Spleen (tissue), 11 donors: ENCODE data around the gene GAS5. TPM values are rescaled to one million over a fixed set of nuclear protein-coding genes. Genes with fewer than 3 reads are reported as not detected.

ENCODE experiments used
- DNase-seq: peaks from one replicate; pipeline ENCODE4 v3.0.0-alpha.2; 2020
- H3K27ac ChIP-seq, 8 donors: fragments of 200-600 bp; sonication (generic) in 7 of 8; 1 replicate in 4 of 8; 2 replicates in 4 of 8; pipeline versions ENCODE4 v1.5.0 to v1.8.0; 2016 to 2021; ENCODE audit warnings: inconsistent platforms in 4 of 8, mild to moderate bottlenecking in 4 of 8, moderate library complexity in 1 of 8
- H3K27me3 ChIP-seq, 7 donors: fragments of 200-600 bp; sonication (generic) in 6 of 7; replicated peaks in 1 of 7; 1 replicate in 4 of 7; 2 replicates in 3 of 7; pipeline versions ENCODE4 v1.5.0 to v1.8.0; 2016 to 2021; ENCODE audit warnings: inconsistent platforms in 3 of 7, mild to moderate bottlenecking in 1 of 7
- H3K36me3 ChIP-seq, 6 donors: fragments of 200-600 bp; sonication (generic) in 5 of 6; 1 replicate in 4 of 6; 2 replicates in 2 of 6; pipeline versions ENCODE4 v1.5.0 to v1.8.0; 2016 to 2021; ENCODE audit warnings: inconsistent platforms in 2 of 6
- H3K4me1 ChIP-seq, 6 donors: fragments of 200-600 bp; sonication (generic) in 5 of 6; 1 replicate in 3 of 6; 2 replicates in 3 of 6; pipeline versions ENCODE4 v1.5.0 to v1.8.0; 2016 to 2021; ENCODE audit warnings: inconsistent platforms in 3 of 6
- H3K4me3 ChIP-seq, 8 donors: fragments of 200-600 bp; sonication (generic) in 7 of 8; 1 replicate in 4 of 8; 2 replicates in 4 of 8; pipeline versions ENCODE4 v1.5.0 to v1.8.0; 2016 to 2021; ENCODE audit warnings: inconsistent platforms in 4 of 8, mild to moderate bottlenecking in 4 of 8, moderate library complexity in 2 of 8
- H3K9me3 ChIP-seq, 8 donors: fragments of 200-600 bp; sonication (generic) in 7 of 8; 1 replicate in 4 of 8; 2 replicates in 4 of 8; pipeline versions ENCODE4 v1.5.0 to v1.8.0; 2016 to 2021; ENCODE audit warnings: inconsistent platforms in 4 of 8
- POLR2A ChIP-seq, 3 donors: fragments of 450-650 bp; IDR thresholded peaks; one replicate each; pipeline ENCODE4 v1.5.1; 2017; ENCODE audit warnings: antibody characterized with exemption in 3 of 3, mild to moderate bottlenecking in 1 of 3
- POLR2AphosphoS5 ChIP-seq, 3 donors: sonication (generic); formaldehyde crosslinking; IDR thresholded peaks; one replicate each; pipeline ENCODE4 v1.5.1; 2017; ENCODE audit warnings: antibody characterized with exemption in 3 of 3
- WGBS, 5 donors: extraction: QIAGEN DNeasy Blood & Tissue Kit in 3 of 5; methylation state at CpG; one replicate each; pipeline versions ENCODE4 v1.1.5 to v1.1.7; 2013 to 2018; 5-methylcytosine and 5-hydroxymethylcytosine counted together
- intact Hi-C: fragments of 100-400 bp; cut with DNase I; formaldehyde crosslinking; loops from one replicate; pipeline ENCODE4 v1.15.0; 2023; ENCODE audit warnings: low total_unique reads
- polyA plus RNA-seq, 3 donors: library from polyadenylated mRNA; stranded (reverse); fragments of 200-250 nt; gene quantifications; one replicate each; pipeline ENCODE4 v1.2.1, GENCODE V29; 2013
- total RNA-seq, 7 donors: library from RNA; depleted of rRNA in 3 of 7; stranded (reverse); fragments of >200 nt in 3 of 7; fragmentation: NEBNext Ultra II Directional in 4 of 7; extraction: Animal tissue kit (Norgen Biotek cat#: 25700) in 4 of 7; gene quantifications; one replicate each; pipeline versions ENCODE4 v1.1.0 to v1.2.1, GENCODE V29; 2016 to 2021
- TF ChIP-seq, protein P1 (sequence below), 11 experiments: fragments of 200-600 bp in 7 of 11; fragments of 450-650 bp in 4 of 11; sonication (generic) in 4 of 11; IDR thresholded peaks in 8 of 11; conservative IDR thresholded peaks in 3 of 11; 1 replicate in 7 of 11; 2 replicates in 4 of 11; pipeline versions ENCODE4 v1.4.0 to v1.8.0; 2016 to 2021; ENCODE audit warnings: antibody characterized with exemption in 11 of 11, inconsistent platforms in 4 of 11, mild to moderate bottlenecking in 1 of 11
- donor health status: healthy with polysubstance abuse.
- donor health status: DM: no; HTN: no; CAD: no; lungs with moderate emphysema.
- donor health status: DM: no; HTN: no; CAD: no.
- donor health status: Bipolar disorder and iron deficiency.
- donor health status: healthy.
- donor health status: DM: no; HTN: no; CAD: no.
- donor health status: DM: yes; HTN: yes; CAD: no.

The GAS5 gene
- total and polyA plus RNA-seq, 10 donors, result 287 to 1,371 (median 350) TPM

DNA sequence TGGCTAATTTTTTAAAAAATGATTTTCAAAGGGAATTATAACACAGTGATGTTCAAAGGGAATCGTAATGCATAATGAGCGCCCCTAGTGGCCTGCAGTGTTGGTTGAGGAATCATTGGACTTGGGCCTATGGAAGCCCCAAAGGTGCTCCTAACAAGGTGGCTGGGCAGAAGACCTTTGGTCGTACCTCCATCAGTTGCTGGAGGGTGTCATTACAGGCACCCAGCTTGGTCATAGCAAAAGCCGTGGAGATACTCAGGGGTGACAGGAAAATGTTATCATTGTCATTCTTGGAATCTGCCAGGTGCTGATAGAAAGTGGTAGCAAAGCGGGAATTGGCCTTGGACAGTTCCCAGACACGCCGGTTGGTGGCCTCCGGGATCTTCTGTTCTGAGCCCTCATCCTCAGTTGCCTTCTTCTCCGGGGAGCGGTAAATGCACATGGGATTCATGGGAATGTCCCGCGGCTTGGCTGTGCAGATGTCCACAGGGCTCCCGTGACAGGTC lies 46.6 kb upstream of the GAS5 start:
- peaks cover 0 to 3% (median 0%) of the 10 kb centered on the region in 6 donors for H3K36me3 ChIP-seq
- no peaks in the 10 kb centered on the region for H3K4me1 ChIP-seq
- no peaks in the 10 kb centered on the region for H3K27me3 ChIP-seq
- TF ChIP-seq POLR2AphosphoS5 (IDR thresholded peaks at IDR 0.05), result no peak
- TF ChIP-seq POLR2A (IDR thresholded peaks at IDR 0.05), result no peak
- TF ChIP-seq, protein P1, sequence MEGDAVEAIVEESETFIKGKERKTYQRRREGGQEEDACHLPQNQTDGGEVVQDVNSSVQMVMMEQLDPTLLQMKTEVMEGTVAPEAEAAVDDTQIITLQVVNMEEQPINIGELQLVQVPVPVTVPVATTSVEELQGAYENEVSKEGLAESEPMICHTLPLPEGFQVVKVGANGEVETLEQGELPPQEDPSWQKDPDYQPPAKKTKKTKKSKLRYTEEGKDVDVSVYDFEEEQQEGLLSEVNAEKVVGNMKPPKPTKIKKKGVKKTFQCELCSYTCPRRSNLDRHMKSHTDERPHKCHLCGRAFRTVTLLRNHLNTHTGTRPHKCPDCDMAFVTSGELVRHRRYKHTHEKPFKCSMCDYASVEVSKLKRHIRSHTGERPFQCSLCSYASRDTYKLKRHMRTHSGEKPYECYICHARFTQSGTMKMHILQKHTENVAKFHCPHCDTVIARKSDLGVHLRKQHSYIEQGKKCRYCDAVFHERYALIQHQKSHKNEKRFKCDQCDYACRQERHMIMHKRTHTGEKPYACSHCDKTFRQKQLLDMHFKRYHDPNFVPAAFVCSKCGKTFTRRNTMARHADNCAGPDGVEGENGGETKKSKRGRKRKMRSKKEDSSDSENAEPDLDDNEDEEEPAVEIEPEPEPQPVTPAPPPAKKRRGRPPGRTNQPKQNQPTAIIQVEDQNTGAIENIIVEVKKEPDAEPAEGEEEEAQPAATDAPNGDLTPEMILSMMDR (IDR thresholded peaks at IDR 0.05 in 8 of 11, conservative IDR thresholded peaks at IDR 0.05 in 3 of 11), result peak in 8 of 11 experiments; percentile 10 to 65 (median 43)
- 84 to 91% (median 88%) methylated on average over 13 of the region's 13 CpGs for WGBS, 5 donors
- H3K4me3 ChIP-seq, result no peak overlapping the region
- no peaks in the 10 kb centered on the region for H3K9me3 ChIP-seq
- no peak for DNase-seq
- no peak overlapping the region for H3K27ac ChIP-seq
- intact Hi-C loops, result no loop called here

DNA sequence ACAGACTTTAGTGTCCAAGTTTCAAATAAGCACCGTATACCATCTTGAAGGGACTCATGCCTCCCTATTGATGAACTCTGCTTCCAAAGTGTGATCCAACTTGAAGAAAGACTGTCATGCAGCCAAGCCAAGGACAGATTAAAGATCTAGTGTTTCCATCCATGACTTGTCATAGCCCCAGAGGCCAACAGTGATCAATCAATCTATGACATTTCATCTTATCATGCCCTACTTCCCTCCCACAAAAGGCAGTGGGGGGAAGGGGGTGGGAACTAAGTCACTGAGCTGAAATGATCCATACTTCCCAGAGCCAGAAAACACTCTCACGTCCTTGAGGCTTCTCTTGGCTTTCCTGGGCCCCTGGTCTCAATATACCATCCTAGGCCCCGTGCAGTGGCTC lies 45.3 kb upstream of the GAS5 start:
- TF ChIP-seq POLR2AphosphoS5 (IDR thresholded peaks at IDR 0.05) (no peak), POLR2A (IDR thresholded peaks at IDR 0.05) (no peak)
- TF ChIP-seq, protein P1 (IDR thresholded peaks at IDR 0.05 in 8 of 11, conservative IDR thresholded peaks at IDR 0.05 in 3 of 11), result no peak
- WGBS, 5 donors, result 86 to 96% (median 92%) methylated on average over 3 of the region's 3 CpGs
- no peak for DNase-seq
- no peaks in the 10 kb centered on the region for H3K9me3 ChIP-seq
- intact Hi-C loops, result no loop called here
- H3K4me1 ChIP-seq, result no peaks in the 10 kb centered on the region
- H3K27me3 ChIP-seq, result no peaks in the 10 kb centered on the region
- no peak overlapping the region for H3K4me3 ChIP-seq
- no peak overlapping the region for H3K27ac ChIP-seq
- peaks cover 0 to 6% (median 0%) of the 10 kb centered on the region in 6 donors for H3K36me3 ChIP-seq

DNA sequence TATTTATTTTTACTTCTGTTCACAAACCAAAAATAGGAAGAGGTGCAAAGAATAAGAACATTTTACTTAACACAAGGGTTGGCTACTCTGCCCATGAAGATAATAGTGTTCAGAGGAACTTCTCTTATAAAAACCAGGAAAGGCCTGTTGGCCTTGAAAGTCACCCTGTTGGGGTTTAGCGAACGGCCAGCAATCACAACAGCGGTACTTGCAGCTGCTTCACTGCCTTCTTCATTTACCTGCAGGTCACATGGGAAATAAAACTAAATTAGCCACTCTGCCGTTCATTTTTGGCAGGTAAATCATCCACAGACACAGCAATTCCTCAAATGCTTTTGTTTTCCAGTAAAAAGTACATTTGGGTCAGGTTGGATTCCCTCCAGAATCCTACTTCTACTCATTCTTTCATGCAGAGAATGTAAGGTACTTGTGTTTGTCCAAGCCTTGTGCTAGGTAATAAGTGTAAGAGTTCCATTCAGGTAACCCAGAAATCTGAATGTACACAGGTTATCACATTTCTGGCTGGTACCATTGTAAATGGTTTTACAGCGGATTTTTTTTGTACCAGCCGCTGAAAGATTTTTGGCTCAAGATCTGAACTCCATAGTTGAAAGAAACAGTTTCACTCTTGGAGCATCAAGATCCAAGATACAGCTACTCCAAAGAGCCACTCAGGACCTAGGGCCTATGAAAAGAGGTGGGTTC lies 36.2 kb upstream of the GAS5 start:
- Histone ChIP-seq H3K4me1 (peaks cover 0 to 24% (median 3%) of the 10 kb centered on the region in 6 donors), H3K9me3 (no peaks in the 10 kb centered on the region), H3K4me3 (no peak overlapping the region), H3K27me3 (no peaks in the 10 kb centered on the region), H3K27ac (no peak overlapping the region), H3K36me3 (peaks cover 0 to 10% (median 0%) of the 10 kb centered on the region in 6 donors)
- WGBS, 5 donors, result 63 to 86% (median 85%) methylated on average over 6 of the region's 6 CpGs
- TF ChIP-seq, protein P1 (IDR thresholded peaks at IDR 0.05 in 8 of 11, conservative IDR thresholded peaks at IDR 0.05 in 3 of 11), result no peak
- intact Hi-C loops, result no loop called here
- DNase-seq, result no peak

DNA sequence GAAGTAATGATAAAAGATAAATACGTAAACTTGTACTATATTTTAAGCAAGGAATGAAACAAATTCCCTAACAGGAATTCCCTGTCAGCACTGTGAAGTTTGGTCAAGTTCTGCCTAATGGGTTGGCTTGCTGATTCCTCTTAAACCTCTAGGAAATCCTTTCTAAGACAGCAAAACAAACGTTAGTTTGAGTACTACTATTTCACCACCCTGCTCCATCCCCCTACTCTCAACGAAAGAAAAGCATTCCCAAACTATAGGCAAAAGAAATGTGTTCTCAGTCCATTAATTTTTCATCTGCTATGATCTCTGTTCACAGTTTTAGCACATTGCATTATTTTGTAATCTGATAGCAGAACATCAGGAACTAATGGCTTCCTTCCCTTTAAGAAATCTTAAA lies 33.2 kb upstream of the GAS5 start:
- 32 to 66% (median 49%) methylated on average over 3 of the region's 3 CpGs for WGBS, 5 donors
- Histone ChIP-seq H3K27ac (peak overlapping the region in 1 of 8 donors; percentile 18), H3K4me1 (peaks cover 0 to 40% (median 6%) of the 10 kb centered on the region in 6 donors), H3K36me3 (peaks cover 0 to 10% (median 0%) of the 10 kb centered on the region in 6 donors), H3K27me3 (no peaks in the 10 kb centered on the region), H3K4me3 (no peak overlapping the region), H3K9me3 (no peaks in the 10 kb centered on the region)
- TF ChIP-seq POLR2AphosphoS5 (IDR thresholded peaks at IDR 0.05), result no peak
- TF ChIP-seq, protein P1 (IDR thresholded peaks at IDR 0.05 in 8 of 11, conservative IDR thresholded peaks at IDR 0.05 in 3 of 11), result no peak
- no peak for TF ChIP-seq POLR2A (IDR thresholded peaks at IDR 0.05)
- no peak for DNase-seq
- intact Hi-C loops, result no loop called here
